Astrocyte (in vitro differentiated cells and primary cell): ENCODE results near the gene WNT11. TPM values are rescaled to one million over a fixed set of nuclear protein-coding genes. Genes with fewer than 3 reads are reported as not detected.

Experiments
- DNase-seq: peaks from one replicate; pipeline ENCODE4 v3.0.0-alpha.2; 2010; ENCODE audit warnings: low read depth
- FAIRE-seq: peaks from 2 replicates; lab custom pipeline; 2011; peaks lifted over from hg19 to GRCh38; lab: Jason Lieb, UNC
- H2AFZ ChIP-seq: 2 replicates; pipeline ENCODE4 v1.6.0; 2012; ENCODE audit warnings: low read depth, low read length, inconsistent platforms
- H3K27ac ChIP-seq: 2 replicates; pipeline ENCODE4 v1.5.1; 2011; ENCODE audit warnings: low read depth, low read length, inconsistent platforms
- H3K27me3 ChIP-seq: 2 replicates; pipeline ENCODE4 v1.6.0; 2011; ENCODE audit warnings: low read length, inconsistent platforms; ENCODE audit not compliant: insufficient read depth
- H3K36me3 ChIP-seq: 2 replicates; pipeline ENCODE4 v1.5.1; 2011; ENCODE audit warnings: low read length, inconsistent platforms; ENCODE audit not compliant: insufficient read depth
- H3K4me1 ChIP-seq: 2 replicates; pipeline ENCODE4 v1.5.1; 2011; ENCODE audit warnings: low read length, inconsistent platforms; ENCODE audit not compliant: insufficient read depth
- H3K4me2 ChIP-seq: 2 replicates; pipeline ENCODE4 v1.6.0; 2012; ENCODE audit warnings: low read length, inconsistent platforms
- H3K4me3 ChIP-seq: 2 replicates; pipeline ENCODE4 v1.5.1; 2011; ENCODE audit warnings: low read depth, mild to moderate bottlenecking, low read length, inconsistent platforms; ENCODE audit not compliant: insufficient read depth
- H3K79me2 ChIP-seq: 2 replicates; pipeline ENCODE4 v1.6.0; 2012; ENCODE audit warnings: mild to moderate bottlenecking, low read length, inconsistent platforms; ENCODE audit not compliant: insufficient read depth
- H3K9ac ChIP-seq: 2 replicates; pipeline ENCODE4 v1.6.0; 2012; ENCODE audit warnings: mild to moderate bottlenecking, low read length, inconsistent platforms
- H3K9me3 ChIP-seq: 2 replicates; pipeline ENCODE4 v1.5.1; 2012; ENCODE audit warnings: low read depth, mild to moderate bottlenecking, low read length, inconsistent platforms; ENCODE audit not compliant: insufficient read depth
- H4K20me1 ChIP-seq: 2 replicates; pipeline ENCODE4 v1.6.0; 2012; ENCODE audit warnings: low read length, inconsistent platforms; ENCODE audit not compliant: insufficient read depth
- H3K27ac Mint-ChIP-seq: one replicate; pipeline ENCODE4 v1.8.0; 2021; ENCODE audit warnings: mild to moderate bottlenecking, mixed read lengths; ENCODE audit not compliant: unreplicated experiment
- H3K27me3 Mint-ChIP-seq: one replicate; pipeline ENCODE4 v1.8.0; 2021; ENCODE audit warnings: low read depth, mixed read lengths; ENCODE audit not compliant: unreplicated experiment
- H3K36me3 Mint-ChIP-seq: one replicate; pipeline ENCODE4 v1.8.0; 2021; ENCODE audit warnings: low read depth, mixed read lengths; ENCODE audit not compliant: unreplicated experiment
- H3K4me1 Mint-ChIP-seq: one replicate; pipeline ENCODE4 v1.8.0; 2021; ENCODE audit warnings: low read depth, mixed read lengths; ENCODE audit not compliant: unreplicated experiment
- H3K4me3 Mint-ChIP-seq: one replicate; pipeline ENCODE4 v1.8.0; 2021; ENCODE audit warnings: mild to moderate bottlenecking, moderate library complexity, mixed read lengths; ENCODE audit not compliant: unreplicated experiment
- H3K9me3 Mint-ChIP-seq: one replicate; pipeline ENCODE4 v1.8.0; 2021; ENCODE audit warnings: mild to moderate bottlenecking, mixed read lengths; ENCODE audit not compliant: unreplicated experiment
- EZH2 ChIP-seq: IDR thresholded peaks from 2 replicates; pipeline ENCODE4 v1.6.1; 2012; ENCODE audit warnings: mild to moderate bottlenecking, low read length, inconsistent platforms; ENCODE audit not compliant: insufficient read depth
- total RNA-seq: library from RNA; stranded (reverse); gene quantifications from 2 replicates; pipeline ENCODE4 v1.2.1, GENCODE V29; 2021
- TF ChIP-seq, protein P1 (sequence below): IDR thresholded peaks from 2 replicates; pipeline ENCODE4 v1.5.1; 2011; ENCODE audit warnings: low read depth, mild to moderate bottlenecking, inconsistent platforms, low read length, moderate library complexity; ENCODE audit not compliant: insufficient read depth

WNT11 gene
- total RNA-seq, 1 donor from 2014 or later, result 1.3 TPM

DNA sequence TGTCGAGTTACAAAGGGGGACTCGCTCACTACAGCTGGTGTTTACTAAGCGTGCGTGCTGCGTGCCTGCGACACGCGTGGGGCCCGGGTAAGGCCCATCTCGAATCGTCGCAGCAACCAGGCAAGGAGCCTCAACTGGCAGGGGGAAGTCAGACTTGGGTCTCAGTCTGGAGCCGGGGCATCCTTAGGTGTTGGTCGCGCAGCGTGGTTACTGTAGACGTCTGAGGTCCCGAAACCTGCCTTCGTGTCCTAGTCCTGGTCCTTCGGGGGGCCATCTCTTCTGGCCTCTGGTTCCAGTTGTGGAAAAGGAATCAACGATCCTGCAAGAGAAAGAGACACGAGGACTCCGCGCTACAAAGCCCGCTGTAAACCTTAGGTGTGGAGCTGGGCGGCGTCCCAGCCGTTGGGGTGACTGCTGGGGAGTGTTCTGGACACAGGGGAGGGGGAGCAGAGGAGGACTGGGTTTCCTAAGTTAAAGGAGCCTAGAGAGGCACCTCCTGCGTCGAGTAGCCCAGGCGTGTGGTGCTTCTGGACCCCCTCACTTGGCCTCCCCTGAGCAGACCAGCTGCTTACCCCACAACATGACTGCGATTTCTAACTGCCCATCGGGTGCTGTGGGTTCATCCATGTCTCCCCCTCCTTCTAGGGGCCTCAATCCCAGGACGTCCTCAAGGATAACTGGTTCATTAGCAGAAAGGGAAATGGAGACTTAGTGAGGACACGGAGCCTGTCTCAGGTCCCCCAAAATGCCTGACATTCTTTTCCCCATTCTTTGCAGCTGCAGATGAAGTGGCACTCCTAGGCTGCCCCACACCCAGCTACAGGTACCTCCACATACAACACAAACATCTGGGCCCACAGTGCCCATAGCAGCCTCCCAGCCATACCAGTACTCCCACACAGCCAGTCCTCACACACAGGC lies 4.9 kb upstream of the WNT11 start:
- peak overlapping the region; percentile 76 for H3K4me3 Mint-ChIP-seq
- peaks cover 12% of the 10 kb centered on the region for H3K4me1 Mint-ChIP-seq
- no peak for DNase-seq
- H4K20me1 ChIP-seq, result no peaks in the 10 kb centered on the region
- no peak for FAIRE-seq
- H3K27me3 ChIP-seq, result peaks cover 39% of the 10 kb centered on the region
- no peak overlapping the region for H3K27ac ChIP-seq
- H2AFZ ChIP-seq, result peak overlapping the region; percentile 47
- peak; percentile 30 for TF ChIP-seq EZH2
- TF ChIP-seq, protein P1, sequence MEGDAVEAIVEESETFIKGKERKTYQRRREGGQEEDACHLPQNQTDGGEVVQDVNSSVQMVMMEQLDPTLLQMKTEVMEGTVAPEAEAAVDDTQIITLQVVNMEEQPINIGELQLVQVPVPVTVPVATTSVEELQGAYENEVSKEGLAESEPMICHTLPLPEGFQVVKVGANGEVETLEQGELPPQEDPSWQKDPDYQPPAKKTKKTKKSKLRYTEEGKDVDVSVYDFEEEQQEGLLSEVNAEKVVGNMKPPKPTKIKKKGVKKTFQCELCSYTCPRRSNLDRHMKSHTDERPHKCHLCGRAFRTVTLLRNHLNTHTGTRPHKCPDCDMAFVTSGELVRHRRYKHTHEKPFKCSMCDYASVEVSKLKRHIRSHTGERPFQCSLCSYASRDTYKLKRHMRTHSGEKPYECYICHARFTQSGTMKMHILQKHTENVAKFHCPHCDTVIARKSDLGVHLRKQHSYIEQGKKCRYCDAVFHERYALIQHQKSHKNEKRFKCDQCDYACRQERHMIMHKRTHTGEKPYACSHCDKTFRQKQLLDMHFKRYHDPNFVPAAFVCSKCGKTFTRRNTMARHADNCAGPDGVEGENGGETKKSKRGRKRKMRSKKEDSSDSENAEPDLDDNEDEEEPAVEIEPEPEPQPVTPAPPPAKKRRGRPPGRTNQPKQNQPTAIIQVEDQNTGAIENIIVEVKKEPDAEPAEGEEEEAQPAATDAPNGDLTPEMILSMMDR, result no peak
- H3K4me1 ChIP-seq, result peaks cover 43% of the 10 kb centered on the region
- H3K4me2 ChIP-seq, result peak overlapping the region; percentile 85
- H3K9me3 Mint-ChIP-seq, result no peaks in the 10 kb centered on the region
- no peaks in the 10 kb centered on the region for H3K36me3 Mint-ChIP-seq
- H3K79me2 ChIP-seq, result no peaks in the 10 kb centered on the region
- H3K4me3 ChIP-seq, result peak overlapping the region; percentile 40
- H3K9me3 ChIP-seq, result no peaks in the 10 kb centered on the region
- peaks cover 36% of the 10 kb centered on the region for H3K27me3 Mint-ChIP-seq
- H3K27ac Mint-ChIP-seq, result no peak overlapping the region
- no peak overlapping the region for H3K9ac ChIP-seq
- H3K36me3 ChIP-seq, result no peaks in the 10 kb centered on the region

DNA sequence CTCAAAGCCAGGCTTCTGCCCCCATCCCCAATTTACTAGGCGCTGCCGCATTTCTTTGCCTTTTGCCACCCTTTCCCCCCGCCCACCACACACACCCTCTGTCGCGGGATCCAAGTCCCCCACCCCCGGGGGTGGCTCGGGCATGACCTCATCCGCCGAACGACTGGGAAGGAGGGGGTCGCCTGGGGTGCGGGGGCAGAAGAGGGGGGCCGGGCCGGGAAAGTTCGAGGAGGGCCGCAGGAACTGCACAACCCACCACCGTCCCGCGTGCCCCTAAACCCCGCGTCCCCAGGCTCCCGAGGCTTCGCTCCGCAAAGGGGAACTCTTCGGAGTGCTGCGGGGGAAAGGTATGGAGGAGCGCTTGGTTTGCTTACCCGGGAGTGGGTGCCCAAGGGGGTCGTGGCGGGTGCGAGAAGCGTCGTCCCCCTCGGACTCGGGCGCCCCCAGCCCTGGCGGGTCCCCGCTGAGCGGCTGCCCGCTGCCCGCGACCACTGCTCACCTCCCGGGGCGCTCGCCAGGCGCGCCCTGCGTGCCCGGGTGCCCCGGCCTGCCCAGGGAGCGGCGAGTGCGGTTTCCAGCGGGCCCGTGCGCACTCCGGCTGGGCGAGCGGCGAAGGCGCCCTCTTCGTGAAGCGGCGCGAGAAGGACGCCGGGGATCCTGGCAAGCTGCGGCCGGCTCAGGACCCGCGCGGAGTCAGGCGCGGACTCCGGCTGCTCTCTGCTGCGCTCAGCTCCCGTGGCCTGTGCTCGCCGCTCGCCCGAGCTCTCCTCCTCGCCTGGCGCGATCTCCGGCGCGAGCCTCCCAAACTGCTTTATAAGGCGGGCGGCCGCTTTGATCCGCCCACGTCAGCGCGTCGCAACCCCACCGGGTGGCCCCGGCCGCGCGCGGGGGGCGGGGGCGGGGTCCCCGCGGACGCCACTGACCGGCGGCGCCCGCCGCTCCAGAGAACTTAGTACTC lies 4.0 kb upstream of the WNT11 start:
- DNase-seq (peak; percentile 66), FAIRE-seq (no peak)
- peaks cover 48% of the 10 kb centered on the region for H3K27me3 ChIP-seq
- TF ChIP-seq, protein P1, result no peak
- no peak overlapping the region for H3K9ac ChIP-seq
- H2AFZ ChIP-seq, result peak overlapping the region; percentile 47
- no peaks in the 10 kb centered on the region for H4K20me1 ChIP-seq
- H3K4me2 ChIP-seq, result peak overlapping the region; percentile 85
- no peaks in the 10 kb centered on the region for H3K79me2 ChIP-seq
- peaks cover 2% of the 10 kb centered on the region for H3K4me1 Mint-ChIP-seq
- H3K36me3 ChIP-seq, result no peaks in the 10 kb centered on the region
- peaks cover 44% of the 10 kb centered on the region for H3K27me3 Mint-ChIP-seq
- no peaks in the 10 kb centered on the region for H3K9me3 ChIP-seq
- H3K4me3 ChIP-seq, result peak overlapping the region; percentile 40
- no peak overlapping the region for H3K27ac ChIP-seq
- peak overlapping the region; percentile 45 for H3K4me3 Mint-ChIP-seq
- H3K4me1 ChIP-seq, result peaks cover 40% of the 10 kb centered on the region
- H3K36me3 Mint-ChIP-seq, result no peaks in the 10 kb centered on the region
- no peaks in the 10 kb centered on the region for H3K9me3 Mint-ChIP-seq
- H3K27ac Mint-ChIP-seq, result no peak overlapping the region
